T-helper 17 cell (primary cell): Measurements from ENCODE around the gene BPIFB4. TPM values are rescaled to one million over a fixed set of nuclear protein-coding genes. Genes with fewer than 3 reads are reported as not detected.
"Not testable (repeated sequence)": the region's sequence is repeated elsewhere in the genome, so short reads cannot be mapped to it uniquely, and the experiment has no call there.

Experiments
- ATAC-seq: fragments of 150-1000 bp; cut with Tn5 transposase; 2 replicates; pipeline ENCODE4 v1.10.0; 2021; ENCODE audit warnings: mild to moderate bottlenecking, moderate library complexity
- DNase-seq, 3 donors: peaks; one replicate each; pipeline versions ENCODE4 v3.0.0 to v3.0.0-alpha.2; 2020 to 2021
- H3K9me3 ChIP-seq: one replicate; pipeline ENCODE4 v1.7.0; 2013; ENCODE audit warnings: low read length, mild to moderate bottlenecking; ENCODE audit not compliant: control insufficient read depth, poor library complexity, severe bottlenecking
- H3K27ac Mint-ChIP-seq: one replicate; pipeline ENCODE4 v1.8.0; 2022; ENCODE audit warnings: mild to moderate bottlenecking, moderate library complexity, mixed read lengths
- H3K27me3 Mint-ChIP-seq: one replicate; pipeline ENCODE4 v1.8.0; 2022; ENCODE audit warnings: mixed read lengths
- H3K36me3 Mint-ChIP-seq: one replicate; pipeline ENCODE4 v1.8.0; 2022; ENCODE audit warnings: low read depth, mixed read lengths
- H3K4me1 Mint-ChIP-seq: one replicate; pipeline ENCODE4 v1.8.0; 2022; ENCODE audit warnings: mild to moderate bottlenecking, mixed read lengths
- H3K4me3 Mint-ChIP-seq: one replicate; pipeline ENCODE4 v1.8.0; 2022; ENCODE audit warnings: mild to moderate bottlenecking, moderate library complexity, mixed read lengths
- total RNA-seq, 4 donors: library from RNA in 2 of 4; stranded (reverse) in 2 of 4; gene quantifications; one replicate each; pipeline ENCODE4 v1.2.3 and lab custom pipeline; 2022 to 2026

Gene BPIFB4
- total RNA-seq, 2 donors from 2014 or later = not detected

GRCh38 chr20:33104336-33104735 is 24.9 kb downstream of the BPIFB4 start:
- no peak overlapping the region for H3K4me3 Mint-ChIP-seq
- no peaks in the 10 kb centered on the region for H3K36me3 Mint-ChIP-seq
- no peaks in the 10 kb centered on the region for H3K9me3 ChIP-seq
- H3K27me3 Mint-ChIP-seq = no peaks in the 10 kb centered on the region
- ATAC-seq (no peak), DNase-seq (no peak)
- no peaks in the 10 kb centered on the region for H3K4me1 Mint-ChIP-seq
- no peak overlapping the region for H3K27ac Mint-ChIP-seq

GRCh38 chr20:33105316-33105924 is 26.0 kb downstream of the BPIFB4 start:
- H3K4me1 Mint-ChIP-seq = no peaks in the 10 kb centered on the region
- H3K4me3 Mint-ChIP-seq = no peak overlapping the region
- no peaks in the 10 kb centered on the region for H3K27me3 Mint-ChIP-seq
- H3K36me3 Mint-ChIP-seq = no peaks in the 10 kb centered on the region
- no peaks in the 10 kb centered on the region for H3K9me3 ChIP-seq
- ATAC-seq (no peak), DNase-seq (no peak)
- no peak overlapping the region for H3K27ac Mint-ChIP-seq

- not testable (repeated sequence) for DNase-seq, H3K9me3 ChIP-seq, H3K4me1 Mint-ChIP-seq, H3K27ac Mint-ChIP-seq, H3K27me3 Mint-ChIP-seq, ATAC-seq, H3K4me3 Mint-ChIP-seq, H3K36me3 Mint-ChIP-seq
Measured at GRCh38 chr20:33106058-33106620, 26.7 kb downstream of the BPIFB4 start.

GRCh38 chr20:33108661-33109060 is 29.2 kb downstream of the BPIFB4 start:
- Mint-ChIP-seq H3K36me3 (no peaks in the 10 kb centered on the region), H3K27me3 (no peaks in the 10 kb centered on the region), H3K27ac (no peak overlapping the region), H3K4me3 (no peak overlapping the region), H3K4me1 (no peaks in the 10 kb centered on the region)
- ATAC-seq = no peak
- DNase-seq = no peak
- H3K9me3 ChIP-seq = no peaks in the 10 kb centered on the region

GRCh38 chr20:33110147-33110825 is 30.8 kb downstream of the BPIFB4 start:
- no peaks in the 10 kb centered on the region for H3K9me3 ChIP-seq
- no peak overlapping the region for H3K4me3 Mint-ChIP-seq
- H3K27me3 Mint-ChIP-seq = peaks cover 6% of the 10 kb centered on the region
- H3K36me3 Mint-ChIP-seq = no peaks in the 10 kb centered on the region
- no peak for DNase-seq
- H3K4me1 Mint-ChIP-seq = no peaks in the 10 kb centered on the region
- no peak overlapping the region for H3K27ac Mint-ChIP-seq
- no peak for ATAC-seq

GRCh38 chr20:33111306-33111705 is 31.9 kb downstream of the BPIFB4 start:
- DNase-seq = no peak

GRCh38 chr20:33112547-33113386 is 33.3 kb downstream of the BPIFB4 start:
- no peaks in the 10 kb centered on the region for H3K9me3 ChIP-seq
- no peak overlapping the region for H3K4me3 Mint-ChIP-seq
- peaks cover 6% of the 10 kb centered on the region for H3K27me3 Mint-ChIP-seq
- H3K27ac Mint-ChIP-seq = no peak overlapping the region
- DNase-seq (no peak), ATAC-seq (no peak)
- H3K36me3 Mint-ChIP-seq = no peaks in the 10 kb centered on the region
- H3K4me1 Mint-ChIP-seq = no peaks in the 10 kb centered on the region

More at GRCh38 chr20:33111306-33111705, 31.9 kb downstream of the BPIFB4 start:
- no peak overlapping the region for H3K27ac Mint-ChIP-seq
- H3K4me1 Mint-ChIP-seq = no peaks in the 10 kb centered on the region
- peaks cover 6% of the 10 kb centered on the region for H3K27me3 Mint-ChIP-seq
- ATAC-seq = no peak
- no peak overlapping the region for H3K4me3 Mint-ChIP-seq
- H3K36me3 Mint-ChIP-seq = no peaks in the 10 kb centered on the region
- no peaks in the 10 kb centered on the region for H3K9me3 ChIP-seq

- no peaks in the 10 kb centered on the region for H3K36me3 Mint-ChIP-seq
- DNase-seq = no peak
- no peak overlapping the region for H3K27ac Mint-ChIP-seq
- H3K4me3 Mint-ChIP-seq = no peak overlapping the region
- no peak for ATAC-seq
- H3K9me3 ChIP-seq = no peaks in the 10 kb centered on the region
- peaks cover 6% of the 10 kb centered on the region for H3K27me3 Mint-ChIP-seq
- no peaks in the 10 kb centered on the region for H3K4me1 Mint-ChIP-seq
Measured at GRCh38 chr20:33113387-33113908, 34.0 kb downstream of the BPIFB4 start.

GRCh38 chr20:33115501-33115900 is 36.1 kb downstream of the BPIFB4 start:
- H3K4me3 Mint-ChIP-seq, H3K27me3 Mint-ChIP-seq, H3K36me3 Mint-ChIP-seq, H3K4me1 Mint-ChIP-seq, ATAC-seq, DNase-seq, H3K27ac Mint-ChIP-seq, H3K9me3 ChIP-seq: not testable (repeated sequence)

GRCh38 chr20:33119725-33120720 is 40.6 kb downstream of the BPIFB4 start:
- H3K27me3 Mint-ChIP-seq = peaks cover 14% of the 10 kb centered on the region
- DNase-seq = no peak
- no peaks in the 10 kb centered on the region for H3K9me3 ChIP-seq
- ATAC-seq = no peak
- no peaks in the 10 kb centered on the region for H3K36me3 Mint-ChIP-seq
- no peaks in the 10 kb centered on the region for H3K4me1 Mint-ChIP-seq
- H3K4me3 Mint-ChIP-seq = no peak overlapping the region
- no peak overlapping the region for H3K27ac Mint-ChIP-seq

- Mint-ChIP-seq H3K27ac (no peak overlapping the region), H3K4me3 (no peak overlapping the region), H3K36me3 (no peaks in the 10 kb centered on the region), H3K27me3 (peaks cover 21% of the 10 kb centered on the region), H3K4me1 (no peaks in the 10 kb centered on the region)
- ATAC-seq (no peak), DNase-seq (no peak)
- no peaks in the 10 kb centered on the region for H3K9me3 ChIP-seq
Measured at GRCh38 chr20:33120934-33121333, 41.5 kb downstream of the BPIFB4 start.

- not testable (repeated sequence) for H3K9me3 ChIP-seq, DNase-seq, H3K36me3 Mint-ChIP-seq, H3K4me3 Mint-ChIP-seq, H3K4me1 Mint-ChIP-seq, H3K27ac Mint-ChIP-seq, ATAC-seq
- H3K27me3 Mint-ChIP-seq = peaks cover 22% of the 10 kb centered on the region
Measured at GRCh38 chr20:33122297-33122696, 42.9 kb downstream of the BPIFB4 start.
